ENCODE results near the gene STXBP1.
A peak's percentile ranks its signal among the peaks of the same experiment; 100 is the strongest.

STXBP1 gene

GRCh38 chr9:127716412-127716811 is 104.3 kb downstream of the STXBP1 start:
- no peak for DNase-seq

- DNase-seq: no peak
Observed at GRCh38 chr9:127717766-127718165, 105.7 kb downstream of the STXBP1 start.

GRCh38 chr9:127720031-127720864 is 108.2 kb downstream of the STXBP1 start:
- DNase-seq: no peak

- DNase-seq: no peak
Observed at GRCh38 chr9:127720865-127721227, 108.8 kb downstream of the STXBP1 start.

- DNase-seq: no peak
Observed at GRCh38 chr9:127721391-127721821, 109.3 kb downstream of the STXBP1 start.

GRCh38 chr9:127722055-127722745 is 110.1 kb downstream of the STXBP1 start:
- DNase-seq: no peak

GRCh38 chr9:127723013-127723412 is 110.9 kb downstream of the STXBP1 start:
- DNase-seq: no peak

- no peak for DNase-seq
Observed at GRCh38 chr9:127723444-127723843, 111.4 kb downstream of the STXBP1 start.

- DNase-seq: no peak
Observed at GRCh38 chr9:127724012-127724411, 111.9 kb downstream of the STXBP1 start.

GRCh38 chr9:127726871-127727270 is 114.8 kb downstream of the STXBP1 start:
- DNase-seq: no peak

GRCh38 chr9:127728808-127729207 is 116.7 kb downstream of the STXBP1 start:
- DNase-seq: no peak

GRCh38 chr9:127729522-127730256 is 117.6 kb downstream of the STXBP1 start:
- DNase-seq: no peak

GRCh38 chr9:127730262-127730661 is 118.2 kb downstream of the STXBP1 start:
- DNase-seq: no peak

- no peak for DNase-seq
Observed at GRCh38 chr9:127730799-127731410, 118.8 kb downstream of the STXBP1 start.

GRCh38 chr9:127731938-127732337 is 119.9 kb downstream of the STXBP1 start:
- no peak for DNase-seq

- DNase-seq: no peak
Observed at GRCh38 chr9:127732444-127732843, 120.4 kb downstream of the STXBP1 start.

- peak; percentile 30 for DNase-seq
Observed at GRCh38 chr9:127733614-127734013, 121.5 kb downstream of the STXBP1 start.

GRCh38 chr9:127734247-127734746 is 122.2 kb downstream of the STXBP1 start:
- no peak for DNase-seq

GRCh38 chr9:127734747-127735529 is 122.9 kb downstream of the STXBP1 start, which contains the start of gene TOR2A:
TOR2A (minus strand) TSS chr9:127735294; CDS start chr9:127735270, 24 bp downstream.
- peak; percentile 99 for DNase-seq

- no peak for DNase-seq
Observed at GRCh38 chr9:127735530-127736185, 123.6 kb downstream of the STXBP1 start.

GRCh38 chr9:127738666-127739065 is 126.6 kb downstream of the STXBP1 start:
- no peak for DNase-seq
